CD4-positive, alpha-beta T cell treated with Interleukin-6 for 4 hours (primary cell): ENCODE measurements around the gene IL17RD.
"Not testable (repeated sequence)": the region's sequence is repeated elsewhere in the genome, so short reads cannot be mapped to it uniquely, and the experiment has no call there.

Experiments used
- DNase-seq: peaks from one replicate; pipeline ENCODE4 v3.0.0-alpha.2; 2020; ENCODE audit warnings: mixed read lengths

IL17RD gene

DNA sequence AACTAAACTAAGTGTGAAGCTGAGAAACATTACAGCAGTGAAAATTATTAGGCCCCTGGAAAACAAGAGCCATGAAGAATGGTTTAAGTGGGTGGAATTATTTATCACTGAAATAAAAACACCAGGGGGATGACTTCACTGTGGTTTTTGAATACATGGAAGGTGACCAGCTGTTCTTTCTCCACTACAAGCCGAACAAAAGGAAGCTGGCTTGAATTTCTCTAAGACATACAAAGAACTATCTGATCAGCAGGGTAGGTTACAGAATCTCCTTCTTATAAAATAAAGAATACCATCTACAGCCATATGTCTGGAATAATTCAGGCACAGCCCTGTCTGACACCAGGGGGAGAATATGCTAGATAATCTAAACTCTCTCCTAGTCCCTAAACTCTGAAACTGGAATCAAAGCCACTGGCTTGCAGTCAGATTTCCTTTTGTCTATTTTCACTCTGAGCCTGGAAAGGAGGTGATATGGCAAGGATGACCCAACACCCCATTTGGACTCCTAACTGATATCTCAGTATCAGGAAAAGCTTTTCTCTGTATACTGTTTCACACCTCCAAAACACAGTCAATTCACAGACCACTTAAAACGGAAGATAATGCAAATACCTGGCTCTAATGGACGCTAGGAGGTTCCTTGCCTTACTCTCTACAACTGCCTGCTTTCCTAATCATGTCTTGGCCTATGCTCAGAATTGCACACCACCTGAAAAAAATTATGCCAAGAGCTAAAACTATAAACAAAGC is 73.5 kb downstream of the IL17RD start:
- no peak for DNase-seq

DNA sequence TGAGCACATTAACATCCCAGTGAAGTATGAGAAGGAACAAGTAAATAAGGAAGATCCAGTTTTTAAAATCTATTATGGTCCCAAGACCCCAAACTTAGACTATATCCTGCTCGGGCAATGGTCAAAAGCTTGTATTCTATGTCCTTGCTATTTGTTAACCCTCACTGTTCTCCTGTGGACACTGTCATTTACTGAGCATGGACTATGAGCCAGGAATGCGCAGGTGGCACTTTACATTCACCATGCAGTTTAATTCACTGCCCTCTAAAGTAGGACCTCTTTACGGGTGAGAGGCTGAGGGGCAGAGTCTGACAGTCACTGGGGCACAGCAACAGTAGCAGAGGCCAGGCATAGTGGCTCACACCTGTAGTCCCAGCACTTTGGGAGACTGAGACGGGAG is 76.1 kb downstream of the IL17RD start:
- no peak for DNase-seq

DNA sequence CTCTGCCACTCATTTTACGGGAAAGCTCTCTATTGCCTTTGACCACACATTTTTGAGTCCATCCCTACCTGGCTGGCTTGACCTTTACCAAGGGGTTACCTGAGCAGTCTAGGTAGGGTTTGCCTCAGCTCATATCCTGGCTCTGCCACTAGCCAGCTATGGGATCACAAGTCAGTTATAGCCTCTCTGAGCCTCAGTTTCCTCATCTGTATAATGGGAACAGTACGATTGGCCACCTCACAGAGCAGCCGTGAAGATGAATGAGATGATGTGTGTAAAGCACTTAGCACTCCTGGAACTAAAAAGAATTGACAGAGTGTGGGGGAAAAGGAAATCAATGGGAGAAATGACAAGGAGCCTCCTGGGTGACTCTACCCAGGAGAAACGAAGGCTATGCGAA is 76.7 kb downstream of the IL17RD start:
- DNase-seq, result no peak

DNA sequence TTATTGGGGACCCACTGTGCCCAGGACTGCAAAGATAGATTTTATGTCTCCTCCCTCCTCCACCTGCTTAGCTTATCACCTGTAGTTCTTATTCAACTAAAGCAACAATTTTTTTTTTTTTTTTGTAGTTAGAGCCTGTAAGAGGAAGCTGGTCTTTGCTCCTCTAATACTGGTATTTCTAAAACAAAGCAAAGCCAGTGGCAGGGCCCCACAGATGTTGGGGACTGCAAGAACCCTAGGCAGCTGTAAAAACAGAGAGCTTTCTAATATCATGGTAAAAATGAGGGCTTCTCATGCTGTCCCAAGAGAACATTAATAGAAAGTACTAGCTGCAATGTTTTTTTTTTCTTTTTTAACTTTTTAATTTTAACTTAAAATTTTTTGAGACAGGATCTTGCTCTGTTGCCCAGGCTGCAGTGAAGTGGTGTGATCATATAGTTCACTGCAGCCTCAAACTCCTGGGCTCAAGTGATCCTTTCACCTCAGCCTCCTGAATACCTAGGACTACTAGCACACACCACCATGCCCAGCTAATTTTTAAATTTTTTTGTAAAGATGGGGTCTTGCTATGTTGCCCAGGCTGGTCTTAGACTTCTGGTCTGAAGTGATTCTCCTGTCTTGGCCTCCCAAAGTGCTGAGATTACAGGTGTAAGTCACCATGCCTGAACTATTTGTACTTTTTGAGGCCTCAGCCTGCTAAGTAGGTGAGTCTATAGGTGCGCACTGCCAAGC is 77.6 kb downstream of the IL17RD start:
- no peak for DNase-seq

DNA sequence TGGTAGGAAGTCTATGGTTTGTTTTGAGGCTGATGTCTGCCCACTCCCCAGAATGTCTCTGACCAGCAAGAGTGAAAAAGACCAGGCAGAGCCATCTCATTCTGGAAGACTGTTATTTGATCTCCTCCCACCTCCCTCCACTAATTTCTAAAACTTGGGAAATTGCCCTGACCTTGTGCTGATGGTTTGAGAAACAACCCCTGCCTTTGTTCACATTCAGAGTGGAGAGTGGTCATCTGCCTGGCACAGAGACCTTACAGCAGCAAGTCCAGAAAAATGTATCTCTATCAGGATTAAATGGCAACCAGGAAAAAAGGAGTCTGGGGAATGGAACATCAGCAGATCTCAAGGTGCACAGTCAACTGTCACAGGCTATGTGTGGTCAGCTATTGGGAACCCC is 79.0 kb downstream of the IL17RD start:
- no peak for DNase-seq

DNA sequence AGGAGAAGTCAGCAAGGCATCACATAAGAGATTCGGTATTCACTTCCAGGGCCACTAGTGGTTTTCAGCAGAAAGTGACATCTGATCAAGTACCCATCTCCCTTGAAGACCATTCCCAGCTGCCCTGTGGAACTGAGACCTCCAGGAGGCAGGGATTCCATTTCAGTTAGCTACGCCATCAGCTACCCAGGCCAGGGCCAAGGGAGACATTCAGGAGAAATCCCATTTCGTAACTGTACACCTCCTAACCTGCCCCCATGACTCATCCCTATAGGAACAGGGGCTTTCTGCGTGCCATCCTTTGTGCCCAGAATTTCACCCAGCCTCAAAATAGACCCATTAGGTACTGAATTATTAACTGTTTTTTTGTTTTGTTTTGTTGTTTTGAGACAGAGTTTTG is 79.9 kb downstream of the IL17RD start:
- DNase-seq, result no peak

DNA sequence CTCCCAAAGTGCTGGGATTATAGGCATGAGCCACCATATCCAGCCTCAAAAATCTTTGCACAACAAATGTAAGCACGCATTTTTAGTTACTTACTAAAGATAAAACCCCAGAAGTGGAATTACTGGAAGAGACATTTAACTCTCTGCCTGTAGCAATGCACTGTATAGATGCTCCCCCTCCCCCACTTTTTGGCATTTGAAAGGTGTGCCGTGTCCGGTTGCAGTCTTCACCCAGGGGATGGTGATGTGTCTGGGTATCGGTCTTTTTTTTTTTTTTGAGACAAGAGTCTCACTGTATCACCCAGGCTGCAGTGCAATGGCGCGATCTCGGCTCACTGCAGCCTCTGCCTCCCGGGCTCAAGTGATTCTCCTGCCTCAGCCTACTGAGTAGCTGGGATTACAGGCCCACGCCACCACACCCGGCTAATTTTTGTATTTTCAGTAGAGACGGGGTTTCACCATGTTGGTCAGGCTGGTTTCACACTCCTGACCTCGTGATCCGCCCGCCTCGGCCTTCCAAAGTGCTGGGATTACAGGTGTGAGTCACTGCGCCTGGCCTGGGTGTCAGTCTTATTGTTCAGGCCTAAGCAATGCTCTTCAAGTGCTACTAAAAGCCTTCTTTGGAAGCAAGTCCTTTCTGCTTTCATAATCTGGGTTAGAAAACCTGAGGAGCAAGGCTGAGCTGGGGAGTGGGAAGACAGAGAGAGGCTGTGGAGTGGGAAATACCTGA is 81.7 kb downstream of the IL17RD start:
- DNase-seq, result not testable (repeated sequence)

DNA sequence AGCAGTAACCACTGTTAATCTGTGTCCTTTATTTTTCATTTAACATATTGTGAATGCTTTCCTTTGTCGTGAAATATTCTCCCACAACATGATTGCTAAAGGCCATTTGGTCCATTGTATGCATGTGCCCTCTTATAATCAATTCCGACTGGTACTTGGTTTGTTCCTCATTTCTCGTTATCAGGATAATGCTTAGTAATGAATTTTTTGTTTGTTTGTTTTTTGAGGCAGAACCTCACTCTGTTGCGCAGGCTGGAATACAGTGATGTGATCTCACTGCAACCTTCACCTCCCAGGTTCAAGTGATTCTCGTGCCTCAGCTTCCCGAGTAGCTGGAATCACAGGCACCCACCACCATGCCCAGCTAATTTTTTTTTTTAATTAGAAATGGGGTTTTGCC is 82.7 kb downstream of the IL17RD start:
- DNase-seq, result no peak

DNA sequence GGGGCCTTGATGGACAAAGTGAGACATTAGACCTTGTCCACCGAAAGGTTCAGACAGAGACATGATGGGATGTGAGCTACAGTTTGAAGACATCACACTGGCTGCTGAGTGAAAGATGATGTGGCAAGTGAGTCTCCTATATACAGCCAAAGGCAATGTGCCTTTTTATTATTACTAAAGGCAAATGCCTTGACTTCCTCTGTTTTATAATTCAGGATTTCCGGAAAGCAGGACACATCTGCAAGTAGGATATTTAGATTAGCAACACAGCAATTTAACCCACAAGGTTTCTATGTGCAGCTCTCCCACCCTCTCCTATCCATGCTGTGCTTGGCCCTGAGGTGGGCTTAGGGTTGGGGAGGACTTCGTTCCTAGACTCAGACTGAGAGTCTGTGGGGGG is 84.0 kb downstream of the IL17RD start:
- no peak for DNase-seq

DNA sequence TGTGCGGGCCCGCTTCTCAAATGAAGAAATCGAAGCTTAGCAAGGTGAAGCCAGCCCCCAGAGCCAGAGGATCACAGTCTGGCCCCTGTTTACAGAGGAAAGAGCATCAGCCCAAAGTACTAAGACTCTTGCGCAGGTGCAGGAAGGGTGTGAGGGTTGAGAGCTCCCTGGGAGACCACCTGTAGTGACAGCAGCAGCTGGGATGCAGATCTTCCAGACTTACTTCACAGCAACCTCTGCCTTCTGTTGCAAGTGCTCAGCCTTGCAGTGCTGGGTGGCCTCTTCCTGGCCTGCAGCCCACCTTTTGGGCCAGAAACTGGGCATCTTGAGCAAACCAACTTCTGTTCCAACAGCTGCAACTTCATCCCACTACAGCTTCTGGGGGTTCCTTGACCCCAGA is 85.0 kb downstream of the IL17RD start:
- DNase-seq, result no peak

DNA sequence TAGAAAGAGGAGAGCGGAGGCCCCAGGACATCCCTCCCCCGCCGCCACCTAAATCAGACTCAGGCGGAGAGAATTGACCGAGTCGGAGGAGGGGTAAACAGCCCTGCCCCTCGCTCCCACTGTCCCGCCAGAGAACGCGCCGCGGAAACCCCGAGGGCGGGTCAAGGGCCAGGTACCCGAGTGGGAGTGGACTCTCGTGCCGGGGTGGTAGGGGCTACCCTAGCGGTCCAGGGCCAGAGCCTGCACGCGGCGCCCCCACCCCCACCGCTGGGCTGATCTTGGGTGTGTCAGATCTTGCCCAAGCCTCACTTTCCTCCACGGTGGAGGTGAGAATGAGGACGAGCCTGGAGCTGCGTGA is 85.7 kb downstream of the IL17RD start:
- no peak for DNase-seq

DNA sequence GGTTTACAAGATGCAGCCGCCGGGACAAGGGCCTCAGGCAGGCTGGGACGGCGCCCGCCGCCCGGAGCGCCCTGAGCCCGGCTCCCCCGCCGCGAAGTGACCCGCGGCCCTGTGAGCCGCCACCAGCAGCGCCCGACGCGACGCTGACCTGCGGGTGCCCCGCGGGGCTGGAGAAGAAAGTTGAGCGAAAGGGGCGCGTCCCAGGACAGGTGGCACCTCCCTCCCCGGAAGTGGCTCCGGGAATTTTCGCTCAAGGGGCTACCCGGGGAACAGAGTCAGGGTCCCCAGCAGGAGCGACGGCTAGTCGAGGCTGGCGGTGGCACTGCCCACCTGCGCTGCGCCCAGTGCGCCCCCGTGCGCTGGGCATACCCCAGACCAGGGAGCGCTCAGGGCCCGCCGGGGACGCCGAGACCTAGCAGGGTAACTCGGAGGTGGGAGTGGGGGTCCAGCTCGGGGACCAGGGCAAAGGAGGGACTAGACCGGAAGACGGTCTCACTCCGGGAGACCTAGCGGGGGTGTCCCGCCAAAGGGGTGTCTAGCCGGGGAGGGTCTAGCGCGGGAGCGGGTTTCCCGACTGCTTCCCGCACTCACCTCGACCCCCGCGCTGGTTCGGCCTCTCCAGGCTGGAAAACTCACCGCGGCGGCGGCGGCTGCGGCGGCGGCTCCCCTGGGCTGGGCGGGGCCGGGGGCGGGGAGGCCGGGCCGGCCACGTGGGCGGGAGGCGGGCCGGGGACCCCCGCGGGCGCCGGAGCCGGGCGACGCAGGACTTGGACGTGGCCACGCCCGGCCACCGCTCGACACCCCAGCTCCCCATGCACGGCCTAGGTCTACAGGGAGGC is 86.3 kb downstream of the IL17RD start:
- DNase-seq, result no peak

DNA sequence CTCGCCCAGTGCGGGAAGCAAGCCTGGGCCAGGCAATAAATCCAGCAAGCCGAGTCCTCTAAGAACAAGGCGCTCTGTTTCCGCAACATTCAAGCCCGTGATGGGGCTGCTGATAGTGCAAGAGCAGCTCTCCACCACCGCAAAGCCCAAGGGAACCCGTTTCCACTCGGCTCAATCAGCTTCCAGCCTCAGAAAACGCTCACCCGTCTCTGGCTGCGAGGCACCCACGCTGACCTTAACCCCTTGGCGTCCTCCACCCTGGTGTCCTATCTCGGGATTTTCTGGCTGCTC is 86.9 kb downstream of the IL17RD start:
- peak; percentile 10 for DNase-seq

DNA sequence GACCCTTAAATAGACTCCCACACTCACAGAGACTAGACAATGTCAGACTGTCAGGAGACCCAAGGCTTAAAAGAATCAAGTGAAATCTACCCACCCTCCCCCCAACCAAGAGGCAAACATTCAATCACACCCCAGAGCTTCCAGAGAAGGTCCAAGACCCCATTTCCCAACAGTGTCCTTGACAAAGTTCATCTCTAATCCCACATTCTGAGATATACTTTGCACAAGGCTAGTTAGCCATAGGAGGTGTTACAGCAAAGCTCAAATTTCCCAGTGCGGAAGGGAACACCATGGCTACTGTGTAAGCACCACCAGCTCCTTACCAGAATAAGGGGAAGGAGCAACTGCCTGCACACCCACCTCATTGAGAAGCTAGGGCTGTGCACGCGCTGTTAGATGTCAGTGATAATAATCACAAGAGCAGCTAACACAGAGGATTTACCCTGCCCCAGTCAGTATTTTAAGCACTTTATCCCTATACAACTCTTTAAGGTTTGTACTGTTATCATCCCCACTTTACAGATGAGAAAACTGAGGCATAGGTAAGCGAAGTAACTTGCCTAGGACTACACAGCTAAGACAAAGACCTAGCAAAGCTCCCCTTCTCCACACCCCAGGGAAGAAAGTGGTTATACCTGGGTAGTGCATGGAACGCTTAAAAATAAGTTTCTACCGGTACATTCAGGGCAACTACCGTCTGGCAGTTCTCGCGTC is 87.4 kb downstream of the IL17RD start:
- DNase-seq, result no peak

DNA sequence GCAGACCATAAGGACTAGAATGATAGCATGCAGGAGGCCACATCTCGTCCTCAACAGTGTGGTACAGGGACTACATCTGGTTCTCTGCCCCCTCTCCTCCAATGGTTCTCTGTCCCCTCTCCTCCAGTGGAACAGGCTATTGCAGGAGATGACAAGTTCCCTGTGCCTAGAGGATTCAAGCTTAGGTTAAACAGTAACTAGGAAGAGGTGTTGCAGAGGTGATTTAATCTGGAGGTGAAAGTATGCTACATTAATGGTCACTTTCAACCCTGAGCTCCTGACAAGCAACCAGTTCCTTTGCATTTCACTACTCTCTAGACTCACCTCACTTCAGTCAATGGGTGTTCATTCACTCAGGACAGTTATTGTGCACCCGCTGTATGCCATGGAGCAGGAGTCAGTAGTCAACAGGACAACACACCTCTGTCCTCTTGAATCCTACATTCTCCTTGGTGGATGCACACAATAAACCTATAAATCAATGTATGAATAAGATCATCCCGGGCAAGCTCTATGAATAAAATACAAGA is 88.7 kb downstream of the IL17RD start:
- DNase-seq, result no peak

DNA sequence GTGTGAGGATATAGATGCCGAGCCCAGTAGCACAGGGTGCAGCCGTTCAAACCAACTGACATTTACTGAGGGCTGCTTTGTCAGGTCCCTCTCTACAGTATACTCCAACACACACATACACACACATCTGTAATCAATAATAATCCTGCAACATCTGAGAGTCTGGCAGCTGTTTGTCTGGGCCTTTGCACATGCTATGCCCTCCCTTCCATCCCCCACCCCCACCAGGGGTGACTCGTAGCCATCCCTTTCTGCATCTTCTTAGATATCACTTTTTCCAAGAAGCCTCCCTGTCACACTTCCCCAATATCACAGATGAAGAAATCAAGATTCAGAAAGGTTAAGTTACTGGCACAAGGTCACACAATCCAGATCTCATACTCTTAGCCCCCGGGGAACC is 91.0 kb downstream of the IL17RD start:
- no peak for DNase-seq

DNA sequence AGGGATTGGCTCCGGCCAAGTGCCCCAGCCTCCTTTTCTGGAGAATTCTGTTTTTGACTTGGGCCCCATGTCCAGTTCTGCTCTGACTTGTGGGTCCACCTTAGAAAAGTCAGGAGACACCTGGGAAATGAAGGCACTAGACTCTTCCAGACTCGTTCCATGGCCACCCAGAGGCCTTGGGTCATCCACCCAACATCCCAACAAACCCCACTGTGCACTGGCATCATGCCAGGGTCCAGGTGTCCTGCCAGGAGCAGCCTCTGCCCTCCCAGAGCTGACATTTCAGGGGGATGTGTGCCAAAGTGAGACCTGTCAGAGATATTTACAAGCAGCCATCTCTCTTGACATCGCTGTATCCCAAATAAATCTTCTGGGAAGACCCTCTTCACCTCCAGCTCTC is 91.5 kb downstream of the IL17RD start:
- no peak for DNase-seq

DNA sequence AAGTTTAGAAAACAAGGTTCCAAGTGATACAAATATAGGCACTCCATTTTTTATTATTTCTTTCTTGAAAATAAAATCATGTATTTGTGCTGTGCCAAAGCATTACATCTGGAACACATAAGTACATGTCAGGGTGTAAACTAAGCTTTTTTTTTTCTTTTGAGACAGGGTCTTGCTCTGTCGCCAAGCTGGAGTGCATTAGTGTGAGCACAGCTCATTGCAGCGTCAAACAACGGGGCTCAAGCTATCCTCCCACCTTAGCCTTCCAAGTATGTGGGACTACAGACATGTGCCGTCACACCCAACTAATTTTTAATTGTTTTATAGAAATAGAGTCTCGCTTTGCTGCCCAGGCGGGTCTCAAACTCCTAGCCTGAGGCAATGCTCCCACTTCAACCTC is 95.7 kb downstream of the IL17RD start:
- no peak for DNase-seq

DNA sequence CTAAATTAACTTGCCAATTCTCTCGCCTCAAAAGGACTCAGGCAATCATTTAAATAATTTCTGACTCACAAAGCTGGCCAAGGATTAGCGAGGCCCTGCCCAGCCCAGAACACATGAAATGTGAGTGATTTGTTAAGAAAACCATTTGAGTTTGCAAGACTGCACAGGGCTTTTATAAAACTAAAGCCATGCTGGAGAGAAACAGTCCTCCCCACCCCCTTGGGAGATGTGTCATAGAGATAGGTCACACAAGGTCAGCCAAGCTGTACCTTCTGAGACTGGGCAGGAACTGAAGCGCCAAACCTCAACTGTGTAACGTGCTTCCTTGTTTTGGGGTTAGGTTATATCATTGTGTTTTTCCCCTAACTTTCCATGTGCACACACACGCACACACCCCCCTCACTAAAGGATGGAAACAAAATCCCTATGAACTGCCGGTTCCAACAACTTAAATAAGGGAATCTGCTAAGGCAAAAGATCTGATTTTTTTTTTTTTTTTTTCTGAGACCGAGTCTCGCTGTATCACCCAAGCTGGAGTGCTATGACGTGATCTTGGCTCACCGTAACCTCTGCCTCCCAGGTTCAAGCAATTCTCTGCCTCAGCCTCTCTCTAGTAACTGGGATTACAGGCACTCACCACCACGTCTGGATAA is 96.6 kb downstream of the IL17RD start:
- no peak for DNase-seq

DNA sequence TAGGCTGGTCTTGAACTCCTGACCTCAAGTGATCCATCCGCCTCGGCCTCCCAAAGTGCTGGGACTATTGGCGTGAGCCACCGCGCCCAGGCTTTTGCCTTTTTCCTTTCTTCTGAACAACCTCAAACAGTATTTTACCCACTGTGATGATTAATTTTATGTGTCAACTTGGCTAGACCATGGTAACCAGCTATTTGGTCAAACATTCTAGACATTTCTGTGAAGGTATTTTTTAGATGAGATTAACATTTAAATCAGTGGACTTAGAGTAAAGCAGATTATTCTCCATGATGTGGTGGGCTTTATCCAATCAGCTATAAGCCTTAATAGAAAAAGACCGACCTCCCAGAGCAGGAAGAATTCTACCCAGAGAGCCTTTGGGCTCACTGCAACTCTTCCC is 98.7 kb downstream of the IL17RD start:
- DNase-seq, result no peak

DNA sequence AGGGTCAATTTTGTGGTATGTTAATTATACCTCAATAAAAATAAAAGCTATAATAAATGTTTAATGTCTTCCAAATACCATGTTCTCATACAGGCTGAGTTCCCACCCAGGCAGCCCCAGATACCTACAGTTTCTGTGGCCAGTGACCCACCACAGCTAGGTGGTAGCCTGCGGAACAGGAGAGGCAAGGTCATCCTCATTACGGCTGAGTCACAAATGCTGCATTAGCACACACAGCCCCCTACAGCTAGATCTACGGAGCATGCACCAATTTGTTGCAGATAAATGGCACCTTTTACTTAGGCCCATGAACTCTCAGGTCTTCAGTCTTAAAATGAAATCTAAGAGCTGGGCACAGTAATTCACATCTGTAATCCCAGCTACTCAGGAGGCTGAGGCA is 99.6 kb downstream of the IL17RD start:
- DNase-seq, result no peak

DNA sequence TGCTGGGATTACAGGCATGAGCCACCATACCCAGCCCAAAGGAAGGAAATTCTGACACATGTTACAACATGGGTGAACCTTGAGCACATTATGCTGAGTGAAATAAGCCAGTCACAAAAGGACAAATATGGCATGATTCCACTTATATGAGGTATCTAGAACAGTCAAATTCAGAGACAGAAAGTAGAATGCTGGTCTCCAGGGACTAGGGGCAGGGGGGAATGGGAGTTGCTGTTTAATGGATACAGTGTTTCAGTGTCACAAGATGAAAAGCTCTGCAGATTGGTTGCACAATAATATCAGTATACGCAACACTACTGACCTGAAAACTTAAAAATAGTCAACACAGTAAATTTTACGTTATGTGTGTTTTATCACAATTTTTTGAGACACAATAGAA is 100.6 kb downstream of the IL17RD start:
- DNase-seq, result no peak
